K562 (cell line): Measurements from ENCODE around the gene TTC21A. TPM values are rescaled to one million over a fixed set of nuclear protein-coding genes. Genes with fewer than 3 reads are reported as not detected.

Source experiments
- CBX1 ChIP-seq: sonication (generic); IDR thresholded peaks from 2 replicates; pipeline ENCODE4 v1.6.1; 2016; ENCODE audit warnings: antibody characterized with exemption, low read depth, mild to moderate bottlenecking
- KLF13 ChIP-seq: fragments of 450-650 bp; IDR thresholded peaks from 2 replicates; pipeline ENCODE4 v1.6.1; 2016; ENCODE audit warnings: missing genetic modification characterization, low read depth, mild to moderate bottlenecking, missing compliant biosample characterization, moderate library complexity, borderline replicate concordance
- MYBL2 ChIP-seq, 2 experiments: fragments of 450-650 bp in 1 of 2; sonication (generic) in 1 of 2; formaldehyde crosslinking in 1 of 2; IDR thresholded peaks; 2 replicates each; pipeline versions ENCODE4 v1.6.1 to v1.8.1; 2017 to 2022; ENCODE audit warnings: borderline replicate concordance in 1 of 2, inconsistent platforms in 1 of 2, low read depth in 1 of 2, mild to moderate bottlenecking in 1 of 2, missing genetic modification reagents in 1 of 2, moderate library complexity in 1 of 2
- PRMT5 ChIP-seq: sonication (generic); formaldehyde crosslinking; IDR thresholded peaks from 2 replicates; pipeline ENCODE4 v1.5.0; 2020; ENCODE audit warnings: missing genetic modification reagents
- SMAD2 ChIP-seq: fragments of 150-350 bp; IDR thresholded peaks from 2 replicates; pipeline ENCODE4 v1.6.1; 2014; ENCODE audit warnings: low read depth, mild to moderate bottlenecking, low read length
- SMARCA5 ChIP-seq: fragments of 450-650 bp; IDR thresholded peaks from 2 replicates; pipeline ENCODE4 v1.6.1; 2016
- SP2 ChIP-seq: IDR thresholded peaks from 2 replicates; pipeline ENCODE4 v1.6.1; 2011; ENCODE audit warnings: mild to moderate bottlenecking, low read depth, low read length, moderate library complexity; ENCODE audit not compliant: poor library complexity, severe bottlenecking; ENCODE audit errors: extremely low read depth
- TAF7 ChIP-seq: fragments of 450-650 bp; IDR thresholded peaks from 2 replicates; pipeline ENCODE4 v1.6.1; 2016; ENCODE audit warnings: missing genetic modification characterization, missing compliant biosample characterization
- polyA plus RNA-seq, 8 experiments: library from polyadenylated mRNA; depleted of rRNA in 4 of 8; stranded (reverse) in 5 of 8; unstranded in 3 of 8; fragments of >200 nt; fragmentation: Nextera tagmentation in 2 of 8; fragmentation: Illumina TruSeq in 1 of 8; extraction: Ambion mirVana in 2 of 8; extraction: Trizol in 1 of 8; gene quantifications; 2 replicates each; pipeline versions ENCODE4 v1.2.1 to v1.2.3, GENCODE V29; 2011 to 2014; ENCODE audit warnings: inconsistent platforms in 1 of 8, missing spikeins in 1 of 8
- total RNA-seq, 7 experiments: library from RNA; depleted of rRNA in 6 of 7; stranded (reverse); fragments of >200 nt in 6 of 7; fragmentation: Illumina TruSeq in 2 of 7; extraction: Trizol in 2 of 7; gene quantifications; 2 replicates each; pipeline versions ENCODE4 v1.2.1 to v1.2.3, GENCODE V29; 2011 to 2021; ENCODE audit warnings: low replicate concordance in 1 of 7
- TF ChIP-seq, protein P1 (sequence below): fragments of 250-450 bp; sonication (Bioruptor Pico); IDR thresholded peaks from 2 replicates; pipeline ENCODE4 v1.5.0; 2020; ENCODE audit warnings: mild to moderate bottlenecking
- TF ChIP-seq, protein P2 (sequence below): fragments of 250-450 bp; sonication (Bioruptor Pico); IDR thresholded peaks from 2 replicates; pipeline ENCODE4 v1.8.0; 2021; ENCODE audit warnings: mild to moderate bottlenecking, moderate library complexity
- TF ChIP-seq, protein P3 (sequence below): fragments of 450-650 bp; IDR thresholded peaks from 2 replicates; pipeline ENCODE4 v1.6.1; 2016; ENCODE audit warnings: borderline replicate concordance
- TF ChIP-seq, protein P4 (sequence below): fragments of 250-450 bp; sonication (Bioruptor Pico); IDR thresholded peaks from 2 replicates; pipeline ENCODE4 v1.8.0; 2021; ENCODE audit warnings: moderate library complexity, mild to moderate bottlenecking, inconsistent platforms
- TF ChIP-seq, protein P5 (sequence below), 2 experiments: fragments of 450-650 bp; formaldehyde crosslinking in 1 of 2; IDR thresholded peaks; 2 replicates each; pipeline versions ENCODE4 v1.4.0 to v1.6.1; 2014 to 2020; ENCODE audit warnings: mild to moderate bottlenecking in 2 of 2, borderline replicate concordance in 1 of 2, low read depth in 1 of 2

TTC21A gene
- total and polyA plus RNA-seq, 9 of the 15 experiments (the other 6 are each of a cell fraction or from before 2014, with no cell fraction given) = 0.22 to 1.4 (median 0.70) TPM

DNA sequence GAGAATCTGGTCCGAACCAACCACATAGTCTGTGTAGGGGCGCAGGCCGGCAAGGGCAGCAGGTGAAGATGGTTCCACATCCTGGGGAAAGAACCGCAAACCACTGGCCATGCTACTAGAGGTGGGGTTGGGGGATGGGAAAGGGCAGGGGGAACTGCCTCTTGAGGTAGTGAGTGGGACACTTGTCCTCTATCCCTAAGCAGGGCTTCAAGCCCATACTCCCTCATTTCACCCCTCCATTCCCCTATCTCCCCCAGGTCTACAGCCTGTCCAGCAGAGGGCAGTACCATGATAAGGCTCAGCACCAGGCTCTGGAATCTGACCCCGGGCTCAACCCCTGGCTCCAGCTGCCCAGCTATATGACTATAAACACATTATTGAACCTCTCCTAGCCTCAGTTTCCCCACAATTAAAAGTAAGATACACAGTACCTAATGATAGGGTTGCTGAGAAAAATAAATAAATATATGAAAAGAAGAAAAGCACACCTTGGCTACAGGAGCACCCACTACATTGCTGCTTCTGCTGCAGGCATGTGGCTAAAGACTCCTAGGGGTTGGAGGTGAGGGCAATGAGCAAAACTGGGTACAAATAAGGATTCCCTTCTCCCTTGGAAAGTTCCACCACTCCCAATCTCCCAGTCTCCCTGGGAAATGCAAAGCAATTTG lies 6.3 kb upstream of the TTC21A start (continued):
- TF ChIP-seq, protein P1, sequence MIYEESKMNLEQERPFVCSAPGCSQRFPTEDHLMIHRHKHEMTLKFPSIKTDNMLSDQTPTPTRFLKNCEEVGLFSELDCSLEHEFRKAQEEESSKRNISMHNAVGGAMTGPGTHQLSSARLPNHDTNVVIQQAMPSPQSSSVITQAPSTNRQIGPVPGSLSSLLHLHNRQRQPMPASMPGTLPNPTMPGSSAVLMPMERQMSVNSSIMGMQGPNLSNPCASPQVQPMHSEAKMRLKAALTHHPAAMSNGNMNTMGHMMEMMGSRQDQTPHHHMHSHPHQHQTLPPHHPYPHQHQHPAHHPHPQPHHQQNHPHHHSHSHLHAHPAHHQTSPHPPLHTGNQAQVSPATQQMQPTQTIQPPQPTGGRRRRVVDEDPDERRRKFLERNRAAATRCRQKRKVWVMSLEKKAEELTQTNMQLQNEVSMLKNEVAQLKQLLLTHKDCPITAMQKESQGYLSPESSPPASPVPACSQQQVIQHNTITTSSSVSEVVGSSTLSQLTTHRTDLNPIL (CRISPR knock-in tag) = no peak
- no peak for TF ChIP-seq PRMT5 (CRISPR knock-in tag)
- TF ChIP-seq CBX1 = no peak
- TF ChIP-seq, protein P2, sequence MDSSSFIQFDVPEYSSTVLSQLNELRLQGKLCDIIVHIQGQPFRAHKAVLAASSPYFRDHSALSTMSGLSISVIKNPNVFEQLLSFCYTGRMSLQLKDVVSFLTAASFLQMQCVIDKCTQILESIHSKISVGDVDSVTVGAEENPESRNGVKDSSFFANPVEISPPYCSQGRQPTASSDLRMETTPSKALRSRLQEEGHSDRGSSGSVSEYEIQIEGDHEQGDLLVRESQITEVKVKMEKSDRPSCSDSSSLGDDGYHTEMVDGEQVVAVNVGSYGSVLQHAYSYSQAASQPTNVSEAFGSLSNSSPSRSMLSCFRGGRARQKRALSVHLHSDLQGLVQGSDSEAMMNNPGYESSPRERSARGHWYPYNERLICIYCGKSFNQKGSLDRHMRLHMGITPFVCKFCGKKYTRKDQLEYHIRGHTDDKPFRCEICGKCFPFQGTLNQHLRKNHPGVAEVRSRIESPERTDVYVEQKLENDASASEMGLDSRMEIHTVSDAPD = no peak
- no peak for TF ChIP-seq KLF13
- TF ChIP-seq, protein P3, sequence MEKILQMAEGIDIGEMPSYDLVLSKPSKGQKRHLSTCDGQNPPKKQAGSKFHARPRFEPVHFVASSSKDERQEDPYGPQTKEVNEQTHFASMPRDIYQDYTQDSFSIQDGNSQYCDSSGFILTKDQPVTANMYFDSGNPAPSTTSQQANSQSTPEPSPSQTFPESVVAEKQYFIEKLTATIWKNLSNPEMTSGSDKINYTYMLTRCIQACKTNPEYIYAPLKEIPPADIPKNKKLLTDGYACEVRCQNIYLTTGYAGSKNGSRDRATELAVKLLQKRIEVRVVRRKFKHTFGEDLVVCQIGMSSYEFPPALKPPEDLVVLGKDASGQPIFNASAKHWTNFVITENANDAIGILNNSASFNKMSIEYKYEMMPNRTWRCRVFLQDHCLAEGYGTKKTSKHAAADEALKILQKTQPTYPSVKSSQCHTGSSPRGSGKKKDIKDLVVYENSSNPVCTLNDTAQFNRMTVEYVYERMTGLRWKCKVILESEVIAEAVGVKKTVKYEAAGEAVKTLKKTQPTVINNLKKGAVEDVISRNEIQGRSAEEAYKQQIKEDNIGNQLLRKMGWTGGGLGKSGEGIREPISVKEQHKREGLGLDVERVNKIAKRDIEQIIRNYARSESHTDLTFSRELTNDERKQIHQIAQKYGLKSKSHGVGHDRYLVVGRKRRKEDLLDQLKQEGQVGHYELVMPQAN = no peak
- TF ChIP-seq, protein P4, sequence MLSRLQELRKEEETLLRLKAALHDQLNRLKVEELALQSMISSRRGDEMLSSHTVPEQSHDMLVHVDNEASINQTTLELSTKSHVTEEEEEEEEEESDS = no peak
- no peak for TF ChIP-seq TAF7 (tag)
- no peak for TF ChIP-seq SP2
- no peak for TF ChIP-seq SMAD2
- TF ChIP-seq, protein P5, sequence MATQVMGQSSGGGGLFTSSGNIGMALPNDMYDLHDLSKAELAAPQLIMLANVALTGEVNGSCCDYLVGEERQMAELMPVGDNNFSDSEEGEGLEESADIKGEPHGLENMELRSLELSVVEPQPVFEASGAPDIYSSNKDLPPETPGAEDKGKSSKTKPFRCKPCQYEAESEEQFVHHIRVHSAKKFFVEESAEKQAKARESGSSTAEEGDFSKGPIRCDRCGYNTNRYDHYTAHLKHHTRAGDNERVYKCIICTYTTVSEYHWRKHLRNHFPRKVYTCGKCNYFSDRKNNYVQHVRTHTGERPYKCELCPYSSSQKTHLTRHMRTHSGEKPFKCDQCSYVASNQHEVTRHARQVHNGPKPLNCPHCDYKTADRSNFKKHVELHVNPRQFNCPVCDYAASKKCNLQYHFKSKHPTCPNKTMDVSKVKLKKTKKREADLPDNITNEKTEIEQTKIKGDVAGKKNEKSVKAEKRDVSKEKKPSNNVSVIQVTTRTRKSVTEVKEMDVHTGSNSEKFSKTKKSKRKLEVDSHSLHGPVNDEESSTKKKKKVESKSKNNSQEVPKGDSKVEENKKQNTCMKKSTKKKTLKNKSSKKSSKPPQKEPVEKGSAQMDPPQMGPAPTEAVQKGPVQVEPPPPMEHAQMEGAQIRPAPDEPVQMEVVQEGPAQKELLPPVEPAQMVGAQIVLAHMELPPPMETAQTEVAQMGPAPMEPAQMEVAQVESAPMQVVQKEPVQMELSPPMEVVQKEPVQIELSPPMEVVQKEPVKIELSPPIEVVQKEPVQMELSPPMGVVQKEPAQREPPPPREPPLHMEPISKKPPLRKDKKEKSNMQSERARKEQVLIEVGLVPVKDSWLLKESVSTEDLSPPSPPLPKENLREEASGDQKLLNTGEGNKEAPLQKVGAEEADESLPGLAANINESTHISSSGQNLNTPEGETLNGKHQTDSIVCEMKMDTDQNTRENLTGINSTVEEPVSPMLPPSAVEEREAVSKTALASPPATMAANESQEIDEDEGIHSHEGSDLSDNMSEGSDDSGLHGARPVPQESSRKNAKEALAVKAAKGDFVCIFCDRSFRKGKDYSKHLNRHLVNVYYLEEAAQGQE (IDR thresholded peaks at IDR 0.05; ENCODE audit: borderline replicate concordance) = peak; percentile 33; the same call in 1 of the 2 replicates
- TF ChIP-seq, protein P5 (CRISPR knock-in tag; IDR thresholded peaks at IDR 0.05; ENCODE audit: low read depth) = no peak
- peak; percentile 83 for TF ChIP-seq SMARCA5
- TF ChIP-seq MYBL2 (IDR thresholded peaks at IDR 0.05; ENCODE audit: low read depth) = no peak
- no peak for TF ChIP-seq MYBL2 (CRISPR knock-in tag; IDR thresholded peaks at IDR 0.05; ENCODE audit: borderline replicate concordance)
